HG02642 (cell line): ENCODE data around the gene MACROD2.

ENCODE experiments used
- ATAC-seq: cut with Tn5 transposase; IDR thresholded peaks from one replicate; pipeline ENCODE4 v1.9.1; 2021; ENCODE audit warnings: mild to moderate bottlenecking; ENCODE audit not compliant: unreplicated experiment, poor library complexity

MACROD2 gene

GRCh38 chr20:14383335-14383734 lies 388.0 kb downstream of the MACROD2 start:
- no peak for ATAC-seq

DNA sequence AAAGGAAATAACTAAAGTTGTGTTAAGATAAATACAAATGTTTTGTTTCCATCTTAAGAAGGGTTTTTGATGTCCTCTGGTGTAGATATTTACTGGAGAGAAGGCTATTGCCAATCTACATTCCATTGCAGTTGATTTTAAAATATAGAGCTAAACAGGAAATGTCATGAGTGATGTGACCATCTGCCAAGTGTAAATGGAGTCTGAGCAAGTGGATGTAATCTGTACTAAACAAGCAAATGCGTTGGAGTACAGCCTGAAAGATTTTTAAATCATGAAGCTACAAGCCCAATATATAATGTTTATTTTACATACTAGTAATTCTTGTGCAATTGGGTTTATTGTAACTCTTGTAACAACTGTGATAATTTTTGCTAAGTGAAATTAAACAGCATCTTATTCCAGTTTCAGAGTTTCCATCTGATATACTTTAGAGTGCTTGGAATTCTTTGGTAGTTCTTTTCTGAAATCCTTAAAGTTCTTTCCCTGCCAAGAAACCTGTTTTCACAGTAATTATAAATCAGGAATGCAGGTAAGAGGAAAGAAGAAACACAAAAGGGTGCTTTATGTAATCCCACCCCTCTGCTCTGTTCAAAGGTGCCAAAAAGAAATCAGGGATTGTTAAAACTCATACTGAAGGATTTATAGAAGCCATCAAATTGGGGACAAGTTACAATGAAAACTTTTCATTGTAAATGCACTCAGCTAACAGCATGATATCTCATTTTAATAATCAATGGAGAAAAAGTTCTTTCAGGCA lies 389.3 kb downstream of the MACROD2 start:
- ATAC-seq = no peak

GRCh38 chr20:14385176-14385740 lies 389.9 kb downstream of the MACROD2 start:
- no peak for ATAC-seq

DNA sequence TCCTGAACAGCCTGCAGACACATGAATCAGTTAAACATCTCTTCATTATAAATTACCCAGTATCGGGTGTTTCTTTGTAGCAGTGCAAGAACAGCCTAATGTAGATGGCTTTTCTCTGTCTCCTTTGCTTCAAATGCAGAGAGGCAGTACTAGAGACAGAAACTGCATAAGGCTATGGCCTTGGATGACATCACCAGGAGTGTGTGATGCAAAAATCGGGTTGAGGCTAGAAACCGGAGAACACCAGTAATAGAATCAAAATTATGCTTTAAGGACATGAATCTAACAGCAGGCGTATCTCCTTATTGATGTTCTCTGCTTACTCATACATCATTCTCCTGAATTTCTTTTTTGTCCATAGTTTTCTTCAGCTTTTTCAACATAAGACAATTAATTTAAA lies 391.4 kb downstream of the MACROD2 start:
- ATAC-seq = no peak

DNA sequence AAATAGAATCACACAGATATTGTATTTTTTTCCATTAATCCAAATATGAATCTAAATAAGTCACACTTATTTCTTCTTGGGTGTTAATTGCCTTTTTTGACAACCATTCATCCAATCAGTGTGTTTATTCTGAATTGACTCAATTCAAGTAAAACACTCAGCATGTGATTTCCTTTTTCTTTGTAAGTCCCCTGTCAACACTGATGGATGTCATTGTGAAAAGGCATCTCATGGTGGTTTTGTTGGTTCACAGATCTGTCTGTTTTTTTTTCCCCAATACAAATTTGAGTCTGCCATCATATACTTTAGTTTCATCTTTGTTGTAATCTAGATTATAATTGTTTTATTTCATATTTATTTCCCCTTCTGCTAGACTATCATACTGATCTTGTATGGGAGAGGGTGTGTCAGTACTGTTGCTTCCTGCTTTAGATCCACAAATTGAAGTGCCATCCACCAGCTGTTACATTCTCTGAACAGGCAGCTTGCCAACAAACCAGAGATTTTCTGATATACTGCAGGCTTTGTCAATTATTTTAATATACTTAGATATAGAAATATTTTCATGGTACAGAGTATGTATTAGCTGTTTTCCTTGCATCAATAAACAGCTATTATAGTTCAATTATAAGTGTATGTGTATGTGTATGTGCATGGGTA lies 406.3 kb downstream of the MACROD2 start:
- ATAC-seq = no peak

DNA sequence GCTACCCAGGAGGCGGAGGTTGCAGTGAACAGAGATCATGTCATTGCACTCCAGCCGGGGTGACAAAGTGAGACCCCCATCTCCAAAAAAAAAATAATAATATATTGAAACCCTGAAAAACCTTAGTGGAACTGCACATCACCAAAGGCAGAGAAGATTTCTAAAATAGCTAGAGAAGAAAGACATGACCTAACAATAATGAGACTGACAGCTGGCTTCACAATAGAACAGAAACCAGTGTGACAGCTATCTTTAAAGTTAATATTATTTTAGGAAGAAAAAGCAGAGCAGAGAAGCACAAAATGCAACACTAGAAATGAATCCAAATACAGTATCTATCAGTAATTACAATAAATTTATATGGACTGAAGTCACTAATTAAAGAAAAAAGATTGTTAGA lies 409.2 kb downstream of the MACROD2 start:
- no peak for ATAC-seq

- no peak for ATAC-seq
These were observed 411.2 kb downstream of the MACROD2 start for GRCh38 chr20:14406495-14406894.

DNA sequence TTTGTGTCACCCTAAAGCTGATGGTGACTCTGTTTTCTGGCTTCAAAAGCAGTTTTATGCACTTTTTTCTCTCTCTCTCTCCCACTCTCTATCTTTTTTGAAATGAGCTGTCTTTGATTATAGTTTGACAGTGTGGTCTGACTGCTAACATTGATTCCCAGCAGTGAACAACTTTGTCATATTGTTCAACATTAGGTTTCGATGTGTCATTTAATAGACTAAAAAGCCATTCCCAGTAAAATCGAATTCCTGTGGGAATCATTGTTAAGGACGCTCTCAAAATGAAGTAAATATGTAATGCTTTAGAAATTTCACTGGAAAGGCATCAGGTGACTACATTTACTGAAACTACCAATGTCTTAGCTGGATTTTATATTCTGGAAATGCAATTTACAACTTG lies 412.0 kb downstream of the MACROD2 start:
- no peak for ATAC-seq

- no peak for ATAC-seq
These were observed 415.7 kb downstream of the MACROD2 start for GRCh38 chr20:14410869-14411555.

DNA sequence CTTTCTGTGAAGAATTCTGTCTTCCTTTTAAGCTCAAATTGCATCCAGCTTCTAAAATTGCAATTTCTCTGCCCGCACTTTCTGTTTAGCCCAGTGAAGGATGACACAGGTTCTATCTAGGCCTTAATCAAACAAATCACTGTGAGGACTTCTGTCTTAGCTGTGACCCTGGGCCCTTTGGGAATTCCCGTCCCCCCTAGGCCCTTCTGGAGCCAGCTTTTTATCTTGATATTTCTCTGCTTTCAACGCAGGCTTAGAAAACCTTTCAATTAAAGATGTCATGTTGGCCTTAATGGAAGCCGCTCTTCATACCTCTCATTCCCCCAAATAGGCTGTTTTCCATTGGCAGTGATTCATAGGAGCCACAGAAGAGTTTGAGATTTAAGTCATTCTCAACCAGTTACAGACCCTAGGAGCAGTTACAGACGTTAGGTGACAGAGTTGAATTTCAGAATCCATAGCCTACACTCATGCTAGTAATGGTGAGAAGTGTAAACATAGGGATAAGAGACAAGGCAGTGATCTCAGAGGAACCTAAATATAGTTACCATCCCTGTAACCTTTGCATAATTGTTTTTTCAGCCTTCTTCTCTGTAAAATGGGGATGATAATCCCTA lies 416.9 kb downstream of the MACROD2 start:
- no peak for ATAC-seq

DNA sequence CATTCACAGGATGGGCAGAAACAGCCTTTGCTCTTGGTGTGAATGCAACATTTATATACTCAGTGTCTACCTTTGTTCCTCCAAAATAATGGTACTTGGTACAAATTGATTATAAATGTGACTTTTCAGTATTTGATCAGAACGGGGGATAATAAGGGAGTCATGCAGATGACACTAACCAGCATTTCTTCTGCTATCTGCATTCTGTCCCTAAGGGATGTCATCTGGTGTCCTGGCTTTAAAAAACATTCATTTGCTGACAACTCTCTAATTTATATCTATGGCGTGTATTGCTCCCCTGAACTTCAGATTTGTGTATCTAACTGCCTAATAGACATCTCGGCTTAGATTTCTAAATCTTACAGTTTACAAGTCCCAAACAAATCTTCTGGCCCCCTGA lies 418.5 kb downstream of the MACROD2 start:
- ATAC-seq = no peak

DNA sequence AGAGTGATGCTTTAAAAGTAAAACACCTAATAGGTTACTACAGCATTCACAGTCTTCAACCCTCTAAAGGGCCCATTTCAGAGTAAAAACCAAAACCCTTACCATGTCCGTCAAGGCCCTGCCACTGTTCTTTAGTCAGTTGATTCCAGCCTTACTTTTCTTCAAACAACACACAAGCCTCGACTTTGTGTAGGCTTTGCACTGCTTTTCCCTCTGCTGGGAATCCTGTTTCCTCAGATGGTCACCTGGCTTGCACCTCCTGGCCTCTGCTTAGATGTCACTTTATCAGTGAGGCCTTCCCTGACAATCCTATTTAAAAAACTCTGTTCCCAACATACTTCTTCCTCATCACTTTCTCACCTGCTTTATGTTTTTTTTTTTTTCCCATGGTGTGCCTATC lies 419.2 kb downstream of the MACROD2 start:
- no peak for ATAC-seq

DNA sequence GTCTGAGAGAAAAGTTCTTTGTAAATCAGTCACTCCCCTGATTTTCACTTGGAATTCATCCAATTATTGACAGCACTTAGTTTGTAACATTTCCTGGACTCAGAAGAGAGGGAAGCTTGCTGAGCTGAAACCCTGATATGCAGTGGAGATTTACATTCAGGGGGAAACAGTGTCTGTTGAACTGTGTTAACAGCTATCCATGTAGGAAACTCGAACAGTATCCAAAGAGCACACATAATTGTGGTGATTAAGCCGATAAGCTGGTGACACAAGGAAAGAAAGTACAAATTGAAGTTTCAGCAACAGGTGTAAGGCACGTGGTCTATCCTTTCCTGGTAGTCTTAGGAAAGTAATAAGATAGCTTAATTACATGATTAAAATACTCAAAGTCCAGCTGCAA lies 420.2 kb downstream of the MACROD2 start:
- no peak for ATAC-seq

- no peak for ATAC-seq
These were observed 423.1 kb downstream of the MACROD2 start for GRCh38 chr20:14418376-14418775.

DNA sequence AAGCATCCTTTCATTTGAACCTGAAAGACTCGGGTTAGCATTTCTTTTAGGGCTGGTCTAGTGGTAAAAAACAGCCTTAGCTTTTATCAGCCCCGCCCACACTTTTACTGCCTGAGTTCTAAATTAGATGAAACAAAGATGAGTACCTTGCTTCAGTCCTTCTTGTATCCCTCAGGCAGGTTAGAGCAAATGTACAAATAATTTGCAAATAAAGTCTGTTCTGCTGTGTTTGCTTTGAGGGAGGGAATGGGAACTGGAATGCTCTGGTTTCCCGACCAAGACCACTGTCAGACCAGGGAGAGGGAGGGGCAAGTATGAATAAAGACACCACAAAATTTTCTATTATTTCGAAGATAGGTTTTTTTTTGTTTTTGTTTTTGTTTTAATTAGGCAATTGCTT lies 427.6 kb downstream of the MACROD2 start:
- ATAC-seq = no peak

DNA sequence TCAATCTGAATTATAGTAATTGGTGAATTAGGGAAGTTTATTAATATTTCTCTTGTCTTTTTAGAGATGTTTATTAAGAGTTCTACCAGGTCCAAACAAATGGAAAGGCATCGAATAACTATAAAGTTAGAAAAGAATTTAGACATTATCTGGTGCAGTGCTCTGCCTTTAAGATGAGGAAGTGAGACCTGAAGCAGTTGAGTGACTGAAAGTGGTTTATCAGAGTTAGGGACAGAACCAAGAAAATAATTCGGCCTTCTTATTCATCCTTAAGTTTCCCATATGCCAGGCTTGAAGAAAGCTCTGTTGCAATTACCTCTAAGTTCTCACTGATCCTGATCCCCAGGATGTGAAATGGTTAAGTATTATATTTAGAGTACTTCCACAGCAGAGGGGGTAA lies 436.3 kb downstream of the MACROD2 start:
- ATAC-seq = no peak

DNA sequence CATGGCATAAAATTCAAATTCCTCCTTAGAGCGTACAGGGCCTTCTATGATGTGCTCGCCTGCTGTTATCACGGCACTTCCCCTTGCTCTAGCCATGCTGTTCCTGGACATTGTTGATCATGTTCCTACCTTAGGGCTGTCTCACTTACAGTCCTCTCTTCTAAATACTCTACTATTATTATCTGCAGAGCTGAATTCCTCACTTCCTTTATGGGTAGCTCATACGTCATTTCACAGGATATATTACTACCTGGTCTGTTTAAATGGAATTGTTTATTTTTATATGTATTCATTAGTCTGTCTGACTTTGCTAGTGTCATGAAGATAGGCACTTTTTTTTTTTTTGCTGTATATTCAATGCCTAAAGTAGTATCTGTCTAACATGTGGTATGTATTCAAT lies 436.8 kb downstream of the MACROD2 start:
- no peak for ATAC-seq

DNA sequence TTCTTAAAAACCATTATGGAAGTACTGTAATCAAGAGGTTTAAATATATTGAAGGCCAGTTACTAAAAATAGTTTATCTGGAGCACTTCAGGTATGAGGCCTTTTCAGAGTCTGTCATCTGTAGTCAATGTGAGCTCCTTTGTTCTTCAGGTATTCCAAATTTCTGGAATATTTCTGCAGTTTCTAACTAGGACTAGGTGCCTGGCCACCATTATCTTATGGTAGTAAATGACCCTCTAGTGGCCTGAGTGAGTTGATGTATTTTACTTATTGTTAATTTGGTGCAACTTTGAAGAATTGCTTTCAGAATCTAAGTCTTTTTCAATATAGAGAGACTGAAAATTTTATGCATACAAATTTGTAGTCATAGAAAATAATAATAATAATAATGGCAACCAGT lies 437.3 kb downstream of the MACROD2 start:
- ATAC-seq = no peak

- no peak for ATAC-seq
These were observed 439.2 kb downstream of the MACROD2 start for GRCh38 chr20:14434384-14435136.

DNA sequence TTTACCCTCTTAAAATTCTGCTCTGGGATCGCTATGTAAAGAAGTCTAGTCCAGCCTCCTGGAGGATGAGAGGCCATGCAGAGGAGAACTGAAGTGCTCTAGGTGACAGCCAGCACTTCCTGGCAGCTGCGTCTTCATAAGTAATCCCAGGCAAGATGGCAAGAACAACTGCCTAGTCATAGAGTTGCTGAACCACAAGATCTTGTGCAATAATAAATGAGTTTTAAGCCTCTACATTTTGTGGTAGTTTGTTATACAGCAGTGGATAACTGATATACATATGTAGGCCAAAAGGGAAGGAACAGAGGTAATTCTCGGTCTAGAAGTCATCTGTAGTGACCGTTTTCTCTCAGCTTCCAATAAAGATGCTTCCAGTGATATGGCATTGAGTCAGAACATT lies 445.9 kb downstream of the MACROD2 start:
- no peak for ATAC-seq
